KG1 (cell line): ENCODE data around the gene FARSB.

Source experiments
- DNase-seq: peaks from one replicate; lab custom pipeline; 2025; lab: John Stamatoyannopoulos, UW

Gene FARSB

DNA sequence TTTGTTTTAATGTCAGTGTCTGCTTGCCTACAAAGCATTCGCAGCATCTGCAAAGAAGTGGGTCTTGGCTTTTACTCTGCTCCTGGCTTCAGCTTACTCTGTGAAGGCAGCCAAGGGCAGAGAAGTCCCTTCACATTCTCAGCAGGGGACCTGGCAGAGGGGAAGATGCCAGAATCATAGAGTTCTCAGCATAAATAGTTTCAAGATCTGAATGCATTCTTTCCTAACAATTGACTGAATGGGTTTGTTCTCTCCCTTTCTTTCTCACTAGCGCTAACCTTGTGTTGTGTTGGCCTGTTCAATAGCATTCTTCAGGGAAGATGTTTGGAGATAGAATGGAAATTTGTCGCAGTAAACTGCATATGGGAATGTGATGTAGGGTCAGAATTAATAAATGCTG lies 106.9 kb downstream of the FARSB start:
- DNase-seq, result no peak

DNA sequence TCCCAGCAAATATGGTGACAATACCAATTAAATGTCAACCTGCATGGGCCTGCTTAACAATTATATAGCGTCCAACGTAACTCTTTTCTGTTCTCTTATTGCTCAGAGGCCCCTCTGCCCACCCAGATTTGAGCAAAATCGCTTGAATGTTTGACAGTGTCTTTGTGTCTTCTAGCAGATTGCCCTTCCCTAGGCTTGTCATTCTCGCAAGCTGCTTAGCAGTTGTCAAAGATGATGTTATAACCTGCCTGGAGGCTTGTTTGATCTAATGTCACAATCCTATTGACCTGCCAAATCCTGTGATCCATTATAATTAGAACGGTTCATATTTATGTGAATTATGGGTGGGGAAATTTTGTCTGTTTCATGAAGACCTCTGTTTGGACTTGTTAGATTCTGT lies 108.8 kb downstream of the FARSB start:
- DNase-seq, result no peak

- DNase-seq, result no peak
Measured at GRCh38 chr2:222545823-222546795, 109.8 kb downstream of the FARSB start.

DNA sequence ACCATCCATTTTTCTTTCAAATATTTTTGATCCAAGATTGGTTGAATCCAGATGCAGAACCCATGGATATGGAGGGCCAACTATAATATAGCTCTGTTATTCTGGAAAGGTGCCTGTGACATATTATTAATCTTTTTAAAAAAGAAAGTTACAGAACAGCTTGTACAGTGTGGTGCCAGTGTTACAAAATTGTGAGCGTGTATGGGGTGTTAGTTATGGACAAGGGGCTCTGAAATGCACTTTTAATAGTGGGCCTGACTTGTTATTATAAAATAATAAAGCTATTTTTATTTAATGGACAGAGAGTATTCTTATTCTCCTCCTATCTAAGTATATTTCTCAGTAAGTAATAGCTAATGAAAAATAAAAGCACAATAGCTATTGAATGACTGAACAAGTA lies 111.2 kb downstream of the FARSB start:
- DNase-seq, result no peak

GRCh38 chr2:222538535-222538934 lies 117.4 kb downstream of the FARSB start:
- DNase-seq, result no peak

- no peak for DNase-seq
Measured at GRCh38 chr2:222535477-222535876, 120.4 kb downstream of the FARSB start.

DNA sequence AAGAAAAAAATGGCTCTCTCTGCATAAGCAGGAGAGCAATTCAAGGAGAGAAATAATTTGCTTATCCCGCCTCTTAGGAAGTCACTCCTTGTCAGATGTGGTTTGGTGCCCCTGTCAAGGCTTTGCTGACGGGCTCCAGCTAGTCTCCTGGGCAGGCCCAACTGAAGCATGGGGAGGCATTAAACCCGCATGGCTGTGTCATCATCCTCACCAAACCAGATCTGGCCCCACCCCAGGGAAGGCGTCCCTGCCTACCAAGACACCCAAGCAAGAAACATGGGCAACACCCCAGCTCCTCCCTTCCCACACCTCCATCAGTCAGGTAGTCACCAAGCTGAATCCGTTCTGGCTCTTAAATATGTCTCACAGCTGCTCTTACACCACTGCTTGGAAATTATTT lies 123.6 kb downstream of the FARSB start:
- no peak for DNase-seq

DNA sequence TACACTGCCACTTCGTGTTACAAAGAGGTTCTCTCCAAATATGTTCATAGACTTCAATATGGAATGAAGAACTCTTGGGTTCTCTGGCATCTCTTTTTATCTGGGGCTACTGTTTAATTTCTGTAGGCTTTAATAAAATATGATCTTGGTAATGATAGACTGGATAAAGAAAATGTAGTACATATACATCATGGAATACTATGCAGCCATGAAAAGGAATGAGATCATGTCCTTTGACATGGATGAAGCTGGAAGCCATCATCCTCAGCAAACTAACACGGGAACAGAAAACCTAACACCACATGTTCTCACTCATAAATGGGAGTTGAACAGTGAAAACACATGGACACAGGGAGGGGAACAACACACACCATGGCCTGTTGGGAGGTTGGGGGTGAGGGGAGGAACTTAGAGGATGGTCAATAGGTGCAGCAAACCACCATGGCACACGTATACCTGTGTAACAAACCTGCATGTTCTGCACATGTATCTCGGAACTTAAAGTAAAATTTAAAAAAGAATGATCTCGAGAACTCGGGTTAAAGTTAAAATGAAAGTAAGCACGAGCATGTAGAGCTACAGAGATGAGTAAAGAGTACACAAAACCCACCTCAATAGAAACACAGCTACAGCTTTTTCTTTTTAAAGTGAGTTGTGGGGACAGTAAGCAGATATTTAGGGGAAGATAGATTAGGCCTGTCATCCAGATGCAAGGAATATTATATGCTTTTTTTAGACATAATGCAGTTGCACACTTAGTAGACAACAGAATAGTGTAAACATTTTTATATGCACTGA lies 129.2 kb downstream of the FARSB start:
- DNase-seq, result no peak

DNA sequence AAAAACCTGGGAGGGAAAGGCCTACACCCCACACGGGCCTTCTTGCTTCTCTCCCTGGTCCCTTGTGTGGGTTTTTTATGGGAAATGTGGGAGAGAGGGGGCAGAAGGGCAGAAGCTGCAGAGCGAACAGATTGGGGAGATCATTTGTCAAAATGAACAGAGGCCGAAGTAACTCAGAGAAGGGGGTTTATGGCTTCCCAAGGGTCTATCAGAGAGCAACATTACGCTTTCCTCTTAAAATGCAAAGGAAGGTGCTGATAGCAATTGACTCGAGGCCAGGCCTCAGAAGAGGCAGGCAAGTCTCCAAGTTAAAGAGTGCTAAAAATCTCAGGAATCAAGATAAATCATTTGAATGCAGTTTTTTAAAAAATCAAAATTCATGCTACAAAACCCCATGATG lies 130.1 kb downstream of the FARSB start:
- no peak for DNase-seq

- DNase-seq, result no peak
Measured at GRCh38 chr2:222523783-222524544, 131.9 kb downstream of the FARSB start.

DNA sequence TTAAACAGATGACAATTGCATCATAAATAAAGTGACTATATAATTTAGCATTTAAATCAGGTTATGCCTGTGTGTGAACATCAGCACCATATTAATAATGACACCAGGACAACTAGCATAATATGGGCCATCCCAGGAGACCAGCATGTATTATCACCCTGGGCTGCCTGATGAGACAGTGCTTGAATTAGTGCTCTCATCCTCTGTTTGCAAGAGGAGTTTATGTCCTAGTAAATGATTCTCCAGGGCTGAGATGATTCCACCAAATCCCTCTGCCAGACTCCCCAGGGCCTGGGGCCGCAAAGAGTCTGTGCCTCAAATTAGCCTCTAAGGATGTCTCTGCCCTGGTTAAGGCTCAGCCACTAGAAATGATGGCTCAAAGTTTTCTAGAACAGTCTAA lies 133.8 kb downstream of the FARSB start:
- DNase-seq, result no peak

DNA sequence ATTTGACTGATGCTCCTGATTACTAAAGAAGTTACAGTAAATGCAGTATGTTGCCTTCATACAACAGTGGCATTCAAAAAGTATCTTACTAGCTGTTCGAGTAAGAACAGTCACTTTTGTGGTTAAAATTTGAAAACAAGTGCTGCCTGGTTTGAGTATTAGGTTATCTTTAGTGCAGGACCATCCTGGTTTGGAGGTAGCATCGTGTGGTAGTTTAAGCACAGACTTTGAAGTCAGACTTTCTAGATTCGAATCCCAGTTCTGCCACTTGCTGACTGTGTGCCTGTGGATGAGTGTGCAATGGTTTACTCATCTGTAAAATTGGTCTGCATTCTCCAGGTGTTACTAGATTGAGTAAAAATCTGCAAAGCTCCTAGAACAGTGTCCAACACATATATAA lies 134.8 kb downstream of the FARSB start:
- no peak for DNase-seq
